Measurements from ENCODE around the gene NACC2. TPM values are rescaled to one million over a fixed set of nuclear protein-coding genes. Genes with fewer than 3 reads are reported as not detected.

Gene NACC2
- total RNA-seq, 4 donors from 2014 or later: 93.8 to 192 (median 142) TPM

DNA sequence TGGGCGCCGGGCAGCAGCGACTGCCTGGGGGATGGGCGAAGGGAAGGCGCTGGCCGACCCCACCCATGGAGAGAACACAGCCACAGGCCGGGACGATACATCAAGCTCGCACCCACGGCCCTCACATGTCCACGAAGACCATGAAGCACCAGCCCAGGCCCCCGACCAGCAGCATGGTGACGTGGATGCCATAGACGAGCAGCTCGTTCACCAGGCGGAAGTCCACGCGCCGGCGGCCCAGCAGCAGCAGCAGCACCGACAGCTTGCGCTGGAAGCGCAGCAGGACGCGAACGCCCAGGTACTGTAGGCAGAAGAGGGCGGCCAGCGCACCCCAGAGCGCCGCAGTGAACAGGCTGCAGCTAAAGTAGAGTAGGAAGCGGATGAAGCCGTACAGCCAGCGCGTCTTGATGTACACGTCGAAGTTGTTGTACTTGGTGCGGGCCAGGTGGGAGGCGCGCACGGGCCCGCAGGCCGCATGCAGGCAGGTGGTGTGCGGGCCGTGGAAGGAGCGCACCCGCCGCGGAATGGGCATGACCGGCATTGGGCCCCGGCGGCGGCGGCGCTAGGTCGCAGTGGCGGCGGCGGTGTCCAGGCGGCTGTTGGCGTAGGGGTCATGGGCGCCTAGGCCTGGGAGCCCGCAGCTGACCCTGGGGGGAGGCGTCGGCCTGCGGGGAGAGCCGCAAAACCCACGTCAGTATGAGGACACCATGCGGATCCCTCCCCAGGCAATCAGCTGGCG is 21.4 kb upstream of the NACC2 start:
- H3K4me1 ChIP-seq: peaks cover 22 to 47% (median 36%) of the 10 kb centered on the region in 4 donors
- H3K27me3 ChIP-seq: no peaks in the 10 kb centered on the region
- H3K27ac ChIP-seq (replicated peaks in 1 of 4): peak overlapping the region; percentile 93 to 100 (median 96)
- H3K4me3 ChIP-seq: no peak overlapping the region
- DNase-seq (ENCODE audit: extremely low spot score): no peak
- no peak for TF ChIP-seq EP300 (IDR thresholded peaks at IDR 0.05)
- TF ChIP-seq, protein P1, sequence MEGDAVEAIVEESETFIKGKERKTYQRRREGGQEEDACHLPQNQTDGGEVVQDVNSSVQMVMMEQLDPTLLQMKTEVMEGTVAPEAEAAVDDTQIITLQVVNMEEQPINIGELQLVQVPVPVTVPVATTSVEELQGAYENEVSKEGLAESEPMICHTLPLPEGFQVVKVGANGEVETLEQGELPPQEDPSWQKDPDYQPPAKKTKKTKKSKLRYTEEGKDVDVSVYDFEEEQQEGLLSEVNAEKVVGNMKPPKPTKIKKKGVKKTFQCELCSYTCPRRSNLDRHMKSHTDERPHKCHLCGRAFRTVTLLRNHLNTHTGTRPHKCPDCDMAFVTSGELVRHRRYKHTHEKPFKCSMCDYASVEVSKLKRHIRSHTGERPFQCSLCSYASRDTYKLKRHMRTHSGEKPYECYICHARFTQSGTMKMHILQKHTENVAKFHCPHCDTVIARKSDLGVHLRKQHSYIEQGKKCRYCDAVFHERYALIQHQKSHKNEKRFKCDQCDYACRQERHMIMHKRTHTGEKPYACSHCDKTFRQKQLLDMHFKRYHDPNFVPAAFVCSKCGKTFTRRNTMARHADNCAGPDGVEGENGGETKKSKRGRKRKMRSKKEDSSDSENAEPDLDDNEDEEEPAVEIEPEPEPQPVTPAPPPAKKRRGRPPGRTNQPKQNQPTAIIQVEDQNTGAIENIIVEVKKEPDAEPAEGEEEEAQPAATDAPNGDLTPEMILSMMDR (IDR thresholded peaks at IDR 0.05): no peak
- TF ChIP-seq POLR2A (IDR thresholded peaks at IDR 0.05; ENCODE audit: low read depth): no peak
- TF ChIP-seq POLR2AphosphoS5 (IDR thresholded peaks at IDR 0.05): no peak
- H3K36me3 ChIP-seq: peaks cover 16 to 36% (median 24%) of the 10 kb centered on the region in 4 donors
- H3K9me3 ChIP-seq: no peaks in the 10 kb centered on the region
- WGBS: 94% methylated on average over 58 of the region's 69 CpGs
- intact Hi-C loops (cut with DNase I): loop anchor here (10.0 kb wide), 1 partner anchor 122 kb away; no protein-coding TSS in a partner anchor

DNA sequence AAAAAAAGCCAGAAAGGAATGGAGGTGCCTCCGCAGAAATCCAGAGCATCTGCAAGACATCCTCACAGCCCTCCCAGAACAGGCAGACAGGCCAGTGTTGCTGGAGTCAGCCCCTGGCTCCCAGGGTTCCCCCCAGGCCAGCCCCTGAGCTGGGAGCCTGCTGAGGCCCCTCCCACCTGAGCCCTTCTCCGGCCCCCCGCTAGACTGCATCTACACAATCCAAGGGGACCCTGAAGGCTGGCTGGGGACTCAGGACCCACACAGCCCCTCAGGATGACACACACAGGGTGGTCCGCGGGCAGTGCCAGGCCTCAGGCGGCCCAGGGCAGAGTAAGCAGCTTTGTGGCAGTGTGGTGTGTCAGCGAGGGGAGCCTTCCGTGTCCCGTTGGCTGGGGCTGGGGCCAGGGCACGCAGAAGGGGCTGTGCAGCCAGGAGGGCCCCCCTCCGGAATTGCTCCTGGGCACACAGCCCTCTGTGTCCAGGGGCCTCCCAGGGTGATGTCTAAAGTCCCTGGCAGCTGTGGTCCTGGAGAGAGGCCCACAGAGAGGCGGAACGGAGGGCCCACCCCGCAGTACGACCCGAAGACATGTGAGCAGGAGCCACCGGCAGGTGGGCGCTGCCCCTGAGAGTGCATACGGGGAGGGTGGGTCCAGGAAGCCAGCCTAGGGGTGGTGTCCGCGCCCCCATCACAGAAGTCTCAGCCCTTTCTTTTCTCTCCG is 20.7 kb upstream of the NACC2 start:
- no peaks in the 10 kb centered on the region for H3K9me3 ChIP-seq
- intact Hi-C loops (cut with DNase I): loop anchor here (10.0 kb wide), 1 partner anchor 121 kb away; no protein-coding TSS in a partner anchor
- no peak overlapping the region for H3K27ac ChIP-seq (replicated peaks in 1 of 4)
- TF ChIP-seq POLR2AphosphoS5 (IDR thresholded peaks at IDR 0.05): no peak
- no peak for TF ChIP-seq EP300 (IDR thresholded peaks at IDR 0.05)
- TF ChIP-seq POLR2A (IDR thresholded peaks at IDR 0.05; ENCODE audit: low read depth): no peak
- TF ChIP-seq, protein P1 (IDR thresholded peaks at IDR 0.05): no peak
- DNase-seq (ENCODE audit: extremely low spot score): no peak
- 86% methylated on average over 17 of the region's 22 CpGs for WGBS
- peaks cover 16 to 36% (median 24%) of the 10 kb centered on the region in 4 donors for H3K36me3 ChIP-seq
- H3K4me1 ChIP-seq: peaks cover 22 to 52% (median 42%) of the 10 kb centered on the region in 4 donors
- no peak overlapping the region for H3K4me3 ChIP-seq
- H3K27me3 ChIP-seq: no peaks in the 10 kb centered on the region

DNA sequence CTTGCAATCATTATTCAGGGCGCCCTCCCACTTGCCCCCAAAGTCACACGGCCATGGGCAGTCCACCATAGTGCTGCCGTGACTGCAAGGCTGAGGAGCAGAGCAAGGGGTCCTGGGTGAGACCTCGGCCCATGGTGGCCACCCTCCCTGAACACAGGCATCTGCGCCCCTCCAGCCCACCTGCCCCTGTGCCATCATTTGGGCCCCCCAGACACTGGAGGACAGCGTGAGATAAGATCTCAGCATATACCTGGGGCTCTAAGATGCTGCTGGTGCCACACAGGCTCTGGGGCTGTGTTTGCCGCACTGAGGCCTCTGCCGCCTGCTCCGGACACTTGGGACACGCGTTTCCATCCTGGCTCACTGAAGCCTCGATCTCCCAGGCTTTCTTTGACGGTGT is 20.1 kb upstream of the NACC2 start:
- WGBS: 79% methylated on average over 8 of the region's 13 CpGs
- H3K4me1 ChIP-seq: peaks cover 28 to 52% (median 45%) of the 10 kb centered on the region in 4 donors

DNA sequence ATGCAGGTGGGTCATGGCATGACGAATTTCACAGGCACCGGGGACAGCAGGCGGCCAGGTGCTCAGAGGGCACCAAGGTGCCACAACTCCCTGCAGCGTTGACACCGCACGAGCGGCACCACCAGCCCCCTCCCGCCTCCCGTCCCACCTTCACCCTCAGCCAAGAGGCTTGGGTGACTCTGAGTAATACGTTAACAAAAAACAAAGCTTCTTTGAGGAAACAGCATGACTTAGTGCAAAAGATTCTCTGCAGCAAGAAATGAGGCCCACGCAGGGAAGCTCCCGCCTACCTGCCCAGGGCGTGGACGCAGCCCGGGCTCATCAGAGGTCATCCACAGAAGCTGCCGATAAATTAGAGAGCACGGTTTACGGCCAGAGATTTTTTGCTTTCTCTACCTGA is 19.5 kb upstream of the NACC2 start:
- H3K4me1 ChIP-seq: peaks cover 29 to 52% (median 45%) of the 10 kb centered on the region in 4 donors
- no peak overlapping the region for H3K4me3 ChIP-seq
- DNase-seq (ENCODE audit: extremely low spot score): no peak
- peaks cover 16 to 36% (median 24%) of the 10 kb centered on the region in 4 donors for H3K36me3 ChIP-seq
- TF ChIP-seq POLR2AphosphoS5 (IDR thresholded peaks at IDR 0.05) (no peak), EP300 (IDR thresholded peaks at IDR 0.05) (no peak), POLR2A (IDR thresholded peaks at IDR 0.05; ENCODE audit: low read depth) (no peak)
- TF ChIP-seq, protein P1 (IDR thresholded peaks at IDR 0.05): no peak
- H3K27ac ChIP-seq (replicated peaks in 1 of 4): no peak overlapping the region
- H3K27me3 ChIP-seq: no peaks in the 10 kb centered on the region
- no peaks in the 10 kb centered on the region for H3K9me3 ChIP-seq
- intact Hi-C loops (cut with DNase I): loop anchor here (10.0 kb wide), 1 partner anchor 120 kb away; no protein-coding TSS in a partner anchor
- WGBS: 90% methylated on average over 18 of the region's 18 CpGs

More for the DNA sequence above, 20.1 kb upstream of the NACC2 start:
- TF ChIP-seq POLR2AphosphoS5 (IDR thresholded peaks at IDR 0.05): no peak
- Histone ChIP-seq H3K27ac (replicated peaks in 1 of 4) (no peak overlapping the region), H3K4me3 (no peak overlapping the region), H3K27me3 (no peaks in the 10 kb centered on the region), H3K36me3 (peaks cover 16 to 36% (median 24%) of the 10 kb centered on the region in 4 donors), H3K9me3 (no peaks in the 10 kb centered on the region)
- intact Hi-C loops (cut with DNase I): loop anchor here (10.0 kb wide), 1 partner anchor 120 kb away; no protein-coding TSS in a partner anchor
- no peak for DNase-seq (ENCODE audit: extremely low spot score)

DNA sequence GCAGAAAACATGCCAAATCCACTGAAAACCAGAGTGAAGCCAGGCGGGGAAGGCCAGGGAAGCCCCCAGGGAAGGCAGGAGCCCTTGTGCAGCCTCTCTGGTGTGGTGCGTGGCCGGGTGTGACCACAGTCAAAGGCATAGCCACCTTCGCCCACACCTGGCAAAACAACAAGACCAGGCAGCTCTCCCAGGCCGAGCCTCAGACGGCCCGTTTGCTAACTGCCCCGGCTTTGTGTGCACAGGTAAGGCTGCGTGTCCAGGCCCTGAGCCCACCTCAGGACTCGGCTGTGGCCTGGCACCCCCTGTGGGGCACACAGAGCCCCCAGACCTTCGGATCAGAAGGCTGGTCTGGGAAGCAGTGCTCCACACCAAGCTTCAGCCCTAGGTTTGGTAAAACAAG is 17.5 kb upstream of the NACC2 start:
- Histone ChIP-seq H3K4me1 (peaks cover 40 to 60% (median 53%) of the 10 kb centered on the region in 4 donors), H3K27ac (replicated peaks in 1 of 4) (no peak overlapping the region), H3K36me3 (peaks cover 16 to 36% (median 24%) of the 10 kb centered on the region in 4 donors), H3K4me3 (no peak overlapping the region), H3K9me3 (no peaks in the 10 kb centered on the region), H3K27me3 (no peaks in the 10 kb centered on the region)
- WGBS: 88% methylated on average over 5 of the region's 11 CpGs
- DNase-seq (ENCODE audit: extremely low spot score): no peak
- no peak for TF ChIP-seq EP300 (IDR thresholded peaks at IDR 0.05)
- TF ChIP-seq POLR2A (IDR thresholded peaks at IDR 0.05; ENCODE audit: low read depth): no peak
- intact Hi-C loops (cut with DNase I): loop anchor here (10.0 kb wide), 1 partner anchor 118 kb away; no protein-coding TSS in a partner anchor

Data from esophagus muscularis mucosa (tissue), 4 donors.